Neural cell (in vitro differentiated cells): ENCODE data around the gene ORM1. TPM values are rescaled to one million over a fixed set of nuclear protein-coding genes. Genes with fewer than 3 reads are reported as not detected.

Experiments used
- H2AFZ ChIP-seq: fragments of 200-600, 300-800 bp; sonication (generic), shearing (Covaris generic); 2 replicates; pipeline ENCODE4 v1.6.0; 2014; ENCODE audit warnings: low read depth, mild to moderate bottlenecking, antibody characterized with exemption, low read length, moderate library complexity
- H3F3A ChIP-seq: fragments of 200-600 bp; shearing (Covaris generic); 2 replicates; pipeline ENCODE4 v1.6.1; 2016; ENCODE audit warnings: mild to moderate bottlenecking, moderate library complexity, mixed read lengths, antibody characterized with exemption, low read length; ENCODE audit not compliant: insufficient read depth, poor library complexity, severe bottlenecking
- H3K27ac ChIP-seq: fragments of 200-600, 300-800 bp; sonication (generic), shearing (Covaris generic); 2 replicates; pipeline ENCODE4 v1.5.1; 2014; ENCODE audit warnings: mild to moderate bottlenecking, low read length, moderate library complexity
- H3K27me3 ChIP-seq: fragments of 300-800, 200-600 bp; sonication (generic), shearing (Covaris generic); 2 replicates; pipeline ENCODE4 v1.6.0; 2014; ENCODE audit warnings: mild to moderate bottlenecking, low read depth, low read length, moderate library complexity; ENCODE audit not compliant: insufficient read depth
- H3K36me3 ChIP-seq: fragments of 300-800, 200-600 bp; sonication (generic), shearing (Covaris generic); 2 replicates; pipeline ENCODE4 v1.5.1; 2014; ENCODE audit warnings: mild to moderate bottlenecking, antibody characterized with exemption, low read length, moderate library complexity; ENCODE audit not compliant: insufficient read depth
- H3K4me2 ChIP-seq: fragments of 300-800, 200-600 bp; sonication (generic), shearing (Covaris generic); 2 replicates; pipeline ENCODE4 v1.6.0; 2014; ENCODE audit warnings: mild to moderate bottlenecking, low read length
- H3K4me3 ChIP-seq: fragments of 300-800, 200-600 bp; sonication (generic), shearing (Covaris generic); 2 replicates; pipeline ENCODE4 v1.5.1; 2014; ENCODE audit warnings: mild to moderate bottlenecking, low read length, moderate library complexity
- H3K79me2 ChIP-seq: fragments of 200-600 bp; shearing (Covaris generic); replicated peaks from 2 replicates; pipeline ENCODE4 v1.6.0; 2014; ENCODE audit warnings: mild to moderate bottlenecking, low read length, moderate library complexity; ENCODE audit not compliant: insufficient read depth
- H3K9ac ChIP-seq: fragments of 300-800, 200-600 bp; sonication (generic), shearing (Covaris generic); 2 replicates; pipeline ENCODE4 v1.6.1; 2016; ENCODE audit warnings: mild to moderate bottlenecking, low read length, mixed read lengths
- H3K9me2 ChIP-seq: fragments of 200-600 bp; shearing (Covaris generic); 2 replicates; pipeline ENCODE4 v1.6.1; 2016; ENCODE audit warnings: mild to moderate bottlenecking, low read length, mixed read lengths; ENCODE audit not compliant: insufficient read depth
- H3K9me3 ChIP-seq: fragments of 200-600, 300-800 bp; sonication (generic), shearing (Covaris generic); 2 replicates; pipeline ENCODE4 v1.6.1; 2016; ENCODE audit warnings: mild to moderate bottlenecking, mixed run types, low read length, moderate library complexity, mixed read lengths
- H4K20me1 ChIP-seq: fragments of 200-600 bp; shearing (Covaris generic); 2 replicates; pipeline ENCODE4 v1.6.1; 2016; ENCODE audit warnings: mild to moderate bottlenecking, mixed run types; ENCODE audit not compliant: insufficient read depth
- CTCF ChIP-seq: fragments of 450-650 bp; IDR thresholded peaks from 2 replicates; pipeline ENCODE4 v1.5.1; 2014; ENCODE audit warnings: antibody characterized with exemption, mild to moderate bottlenecking, moderate library complexity; ENCODE audit not compliant: poor library complexity, severe bottlenecking
- EP300 ChIP-seq: fragments of 450-650 bp; conservative IDR thresholded peaks from 2 replicates; pipeline ENCODE4 v1.6.1; 2014; ENCODE audit warnings: antibody characterized with exemption, mild to moderate bottlenecking, moderate library complexity; ENCODE audit not compliant: poor library complexity, severe bottlenecking
- EZH2 ChIP-seq: fragments of 200-600, 300-800 bp; shearing (Covaris generic), sonication (generic); IDR thresholded peaks from 2 replicates; pipeline ENCODE4 v1.6.1; 2014; ENCODE audit warnings: antibody characterized with exemption, low read length, borderline replicate concordance, mild to moderate bottlenecking; ENCODE audit not compliant: insufficient read depth, poor library complexity, severe bottlenecking
- MXI1 ChIP-seq: fragments of 450-650 bp; conservative IDR thresholded peaks from 2 replicates; pipeline ENCODE4 v1.6.1; 2014; ENCODE audit warnings: antibody characterized with exemption, mild to moderate bottlenecking; ENCODE audit not compliant: poor library complexity, severe bottlenecking
- POLR2AphosphoS5 ChIP-seq: IDR thresholded peaks from 2 replicates; pipeline ENCODE4 v1.6.1; 2012
- RAD21 ChIP-seq: fragments of 450-650 bp; conservative IDR thresholded peaks from 2 replicates; pipeline ENCODE4 v1.6.1; 2014; ENCODE audit warnings: antibody characterized with exemption, mild to moderate bottlenecking, moderate library complexity
- REST ChIP-seq: IDR thresholded peaks from 2 replicates; pipeline ENCODE4 v1.6.1; 2012; ENCODE audit warnings: borderline replicate concordance
- TAF1 ChIP-seq: IDR thresholded peaks from 2 replicates; pipeline ENCODE4 v1.6.1; 2012; ENCODE audit warnings: low read depth
- polyA plus RNA-seq: library from polyadenylated mRNA; depleted of rRNA; stranded (reverse); fragments of >200 nt; gene quantifications from 2 replicates; pipeline ENCODE4 v1.2.3, GENCODE V29; 2014

The ORM1 gene
- polyA plus RNA-seq, 1 donor from 2014 or later = not detected

- Histone ChIP-seq H3K4me3 (no peak overlapping the region), H3F3A (no peaks in the 10 kb centered on the region), H3K4me2 (no peak overlapping the region), H3K9ac (no peak overlapping the region), H3K79me2 (no peaks in the 10 kb centered on the region), H3K9me2 (no peaks in the 10 kb centered on the region), H3K9me3 (no peaks in the 10 kb centered on the region), H2AFZ (no peak overlapping the region), H4K20me1 (no peaks in the 10 kb centered on the region), H3K27me3 (no peaks in the 10 kb centered on the region), H3K36me3 (no peaks in the 10 kb centered on the region), H3K27ac (no peak overlapping the region)
- no peak for TF ChIP-seq POLR2AphosphoS5
These were observed 12.1 kb upstream of the ORM1 start for GRCh38 chr9:114310471-114311450.

- no peaks in the 10 kb centered on the region for H3K9me3 ChIP-seq
- TF ChIP-seq POLR2AphosphoS5 (no peak), EZH2 (no peak), TAF1 (no peak), REST (no peak), EP300 (no peak), RAD21 (no peak), CTCF (no peak), MXI1 (no peak)
- H3F3A ChIP-seq = no peaks in the 10 kb centered on the region
- H3K9ac ChIP-seq = no peak overlapping the region
- H3K4me3 ChIP-seq = no peak overlapping the region
- no peaks in the 10 kb centered on the region for H3K36me3 ChIP-seq
- H3K9me2 ChIP-seq = no peaks in the 10 kb centered on the region
- H3K4me2 ChIP-seq = no peak overlapping the region
- H2AFZ ChIP-seq = no peak overlapping the region
- H3K27me3 ChIP-seq = no peaks in the 10 kb centered on the region
- no peaks in the 10 kb centered on the region for H4K20me1 ChIP-seq
- H3K79me2 ChIP-seq = no peaks in the 10 kb centered on the region
- no peak overlapping the region for H3K27ac ChIP-seq
These were observed 11.1 kb upstream of the ORM1 start for GRCh38 chr9:114311571-114312512.
